Lower leg skin (tissue), 3 donors: Measurements from ENCODE around the gene CASKIN2.

Experiments used
- POLR2A ChIP-seq, 2 donors: fragments of 450-650 bp; IDR thresholded peaks; one replicate each; pipeline ENCODE4 v1.6.1; 2016 to 2017; ENCODE audit warnings: antibody characterized with exemption in 2 of 2, mild to moderate bottlenecking in 1 of 2, moderate library complexity in 1 of 2
- TF ChIP-seq, protein P1 (sequence below), 3 donors: fragments of 450-650 bp; IDR thresholded peaks; one replicate each; pipeline ENCODE4 v1.5.1; 2016; ENCODE audit warnings: antibody characterized with exemption in 3 of 3, mild to moderate bottlenecking in 3 of 3, moderate library complexity in 2 of 3

DNA sequence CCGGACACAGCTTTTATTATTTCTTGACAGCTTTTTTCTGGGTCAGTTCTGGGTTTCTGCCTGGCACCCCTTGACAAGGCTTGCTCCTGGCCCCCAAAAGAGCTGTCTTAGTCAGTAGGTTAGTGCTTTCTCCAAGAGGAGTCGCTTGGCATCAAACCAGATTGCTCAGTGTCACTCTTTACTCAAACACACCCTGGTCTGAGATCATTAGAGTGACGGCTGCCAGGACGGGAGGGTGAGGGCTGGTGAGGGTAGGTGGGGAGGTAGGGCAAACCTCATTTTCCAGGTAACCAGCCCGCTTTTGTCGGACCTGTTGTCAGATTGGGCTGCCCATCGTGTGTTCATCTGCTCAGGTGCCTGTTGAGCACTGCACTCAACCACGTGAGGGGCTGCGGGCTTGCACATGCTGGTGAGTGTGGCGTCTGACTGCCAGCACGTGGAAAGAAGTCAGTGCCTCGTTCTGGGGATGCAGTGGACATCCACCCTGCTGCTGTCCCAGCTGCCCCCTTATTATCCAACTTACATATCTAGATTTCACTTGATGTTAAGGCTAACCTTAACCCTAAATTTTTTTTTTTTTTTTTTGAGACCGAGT, 46.5 kb downstream of the CASKIN2 start:
- no peak for TF ChIP-seq POLR2A (IDR thresholded peaks at IDR 0.05)
- TF ChIP-seq, protein P1, sequence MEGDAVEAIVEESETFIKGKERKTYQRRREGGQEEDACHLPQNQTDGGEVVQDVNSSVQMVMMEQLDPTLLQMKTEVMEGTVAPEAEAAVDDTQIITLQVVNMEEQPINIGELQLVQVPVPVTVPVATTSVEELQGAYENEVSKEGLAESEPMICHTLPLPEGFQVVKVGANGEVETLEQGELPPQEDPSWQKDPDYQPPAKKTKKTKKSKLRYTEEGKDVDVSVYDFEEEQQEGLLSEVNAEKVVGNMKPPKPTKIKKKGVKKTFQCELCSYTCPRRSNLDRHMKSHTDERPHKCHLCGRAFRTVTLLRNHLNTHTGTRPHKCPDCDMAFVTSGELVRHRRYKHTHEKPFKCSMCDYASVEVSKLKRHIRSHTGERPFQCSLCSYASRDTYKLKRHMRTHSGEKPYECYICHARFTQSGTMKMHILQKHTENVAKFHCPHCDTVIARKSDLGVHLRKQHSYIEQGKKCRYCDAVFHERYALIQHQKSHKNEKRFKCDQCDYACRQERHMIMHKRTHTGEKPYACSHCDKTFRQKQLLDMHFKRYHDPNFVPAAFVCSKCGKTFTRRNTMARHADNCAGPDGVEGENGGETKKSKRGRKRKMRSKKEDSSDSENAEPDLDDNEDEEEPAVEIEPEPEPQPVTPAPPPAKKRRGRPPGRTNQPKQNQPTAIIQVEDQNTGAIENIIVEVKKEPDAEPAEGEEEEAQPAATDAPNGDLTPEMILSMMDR (IDR thresholded peaks at IDR 0.05), result no peak
